Activated CD4-positive, alpha-beta T cell treated with anti-CD3 and anti-CD28 coated beads for 4 hours (primary cell): ENCODE measurements around the gene SLC39A9.

Experiments used
- DNase-seq, 2 donors: peaks; one replicate each; pipeline ENCODE4 v3.0.0-alpha.2; 2020

SLC39A9 gene, protein sequence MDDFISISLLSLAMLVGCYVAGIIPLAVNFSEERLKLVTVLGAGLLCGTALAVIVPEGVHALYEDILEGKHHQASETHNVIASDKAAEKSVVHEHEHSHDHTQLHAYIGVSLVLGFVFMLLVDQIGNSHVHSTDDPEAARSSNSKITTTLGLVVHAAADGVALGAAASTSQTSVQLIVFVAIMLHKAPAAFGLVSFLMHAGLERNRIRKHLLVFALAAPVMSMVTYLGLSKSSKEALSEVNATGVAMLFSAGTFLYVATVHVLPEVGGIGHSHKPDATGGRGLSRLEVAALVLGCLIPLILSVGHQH

GRCh38 chr14:69398053-69398817 lies at the start of gene SLC39A9, which contains the start of gene ERH:
TSS of gene SLC39A9 (plus strand) at chr14:69398692. CDS start at chr14:69399370, 678 bp downstream.
TSS of gene ERH (minus strand) at chr14:69398299. CDS start at chr14:69398233, 66 bp downstream.
- DNase-seq = peak; percentile 91 to 93

DNA sequence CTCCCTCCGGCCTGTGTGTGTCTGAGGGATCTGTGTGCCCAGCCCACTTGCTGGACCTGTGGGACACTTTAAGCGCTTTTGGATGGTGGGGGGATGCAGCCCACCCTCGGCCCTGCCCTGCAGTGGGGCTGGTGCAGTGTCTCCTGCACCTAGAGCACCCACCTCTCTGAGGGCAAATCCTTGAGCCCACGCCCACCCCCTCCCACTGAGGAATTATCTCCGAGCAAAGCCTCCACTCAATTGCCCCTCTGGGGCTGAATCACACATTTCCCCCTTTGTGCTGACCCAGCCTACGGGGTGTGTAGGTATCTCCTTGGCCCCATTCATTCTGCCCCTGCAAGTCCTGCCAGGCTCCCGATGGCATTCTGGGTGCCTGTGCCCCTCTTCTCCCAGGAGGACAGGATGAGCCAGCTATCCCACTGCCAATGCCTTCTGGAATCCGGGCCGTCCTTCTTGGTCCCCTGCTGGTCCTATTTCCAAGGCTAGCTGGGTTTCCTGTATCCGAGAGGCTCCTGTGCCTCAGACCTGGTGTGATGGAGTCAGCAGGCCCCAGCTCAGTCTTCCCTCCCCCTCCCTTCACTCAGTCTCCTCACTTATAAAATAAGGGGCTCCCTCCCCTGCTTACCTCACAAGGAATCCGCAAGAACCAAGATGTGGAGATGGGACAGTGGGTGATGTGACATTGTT lies 49.3 kb upstream of the SLC39A9 start:
- no peak for DNase-seq

GRCh38 chr14:69350892-69351291 lies 47.6 kb upstream of the SLC39A9 start:
- no peak for DNase-seq

DNA sequence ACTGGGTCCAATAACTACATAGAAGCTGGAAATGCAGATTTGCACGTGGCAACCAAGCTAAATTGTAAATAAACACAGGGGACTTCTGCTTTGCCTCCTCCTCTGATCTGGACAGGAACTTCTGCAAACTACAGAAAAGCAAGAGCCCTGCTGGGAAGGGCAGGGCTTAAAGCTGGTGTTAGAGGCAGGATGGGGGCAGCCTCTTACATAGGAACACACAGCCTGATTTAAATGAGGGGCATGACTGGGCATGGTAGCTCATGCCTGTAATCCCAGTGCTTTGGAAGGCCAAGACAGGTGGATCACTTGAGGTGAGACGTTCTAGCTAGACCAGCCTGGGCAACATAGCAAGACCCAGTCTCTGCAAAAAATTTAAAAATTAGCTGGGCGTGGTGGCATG lies 47.1 kb upstream of the SLC39A9 start:
- no peak for DNase-seq

GRCh38 chr14:69351911-69352310 lies 46.6 kb upstream of the SLC39A9 start:
- no peak for DNase-seq

GRCh38 chr14:69353168-69353567 lies 45.3 kb upstream of the SLC39A9 start:
- no peak for DNase-seq

DNA sequence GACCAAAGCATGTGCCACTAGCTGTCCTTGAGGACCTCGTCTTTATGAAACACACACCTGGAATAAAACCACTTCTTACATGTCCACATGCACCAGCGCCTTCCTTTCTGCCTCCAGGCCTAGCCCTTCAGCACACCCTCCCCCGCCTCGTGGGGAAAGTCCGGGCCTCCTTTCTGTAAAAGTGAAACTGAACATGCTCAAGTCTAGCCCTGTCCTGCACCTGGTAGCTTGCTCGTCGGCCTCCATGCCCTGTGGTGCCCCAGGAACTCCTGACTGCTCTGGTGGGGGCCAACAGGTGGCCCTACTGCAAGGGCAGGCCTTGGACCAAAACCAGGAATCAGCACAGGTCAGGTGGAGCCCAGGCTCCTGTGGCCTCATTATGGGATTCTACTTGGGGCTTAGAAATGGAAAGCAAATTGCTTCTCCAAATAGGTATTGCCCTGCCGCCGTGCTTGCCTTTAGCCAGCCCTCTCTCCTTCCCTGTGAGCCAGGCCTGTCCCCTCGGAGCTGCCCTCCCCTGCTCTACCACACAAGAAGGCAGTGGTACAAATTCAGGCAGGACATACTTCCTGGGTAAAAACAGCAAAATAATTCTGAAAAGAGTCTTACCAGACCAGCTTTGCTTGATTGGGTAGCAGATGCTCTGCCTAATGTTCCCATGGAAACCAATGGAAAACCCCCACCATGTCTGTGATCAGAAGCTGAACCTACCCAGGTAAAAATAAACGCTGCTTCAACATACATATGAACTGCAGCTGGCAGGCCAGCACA lies 43.9 kb upstream of the SLC39A9 start:
- DNase-seq = peak; percentile 56 to 65

DNA sequence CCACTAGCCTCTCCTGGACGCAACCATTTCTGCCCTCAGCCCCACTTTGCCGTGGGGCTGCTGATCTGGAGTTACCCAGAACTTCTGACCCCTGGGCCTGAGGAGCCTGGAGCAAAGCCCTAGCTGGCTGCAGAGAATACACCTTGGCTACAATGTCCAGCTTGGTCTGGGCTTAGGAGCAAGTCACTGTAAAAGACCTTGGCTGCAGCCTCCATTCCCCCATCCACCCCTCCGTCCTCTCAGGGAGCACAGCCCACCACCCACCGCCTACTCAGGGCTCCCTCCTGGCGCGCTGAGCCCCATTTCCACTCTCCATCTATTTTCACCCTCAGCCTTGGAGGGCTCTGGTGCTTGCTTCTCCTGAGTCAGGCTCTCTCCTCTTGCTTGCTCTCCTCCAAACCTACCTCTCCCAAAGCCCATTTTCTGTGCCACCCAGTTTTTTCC lies 43.3 kb upstream of the SLC39A9 start:
- DNase-seq = no peak

DNA sequence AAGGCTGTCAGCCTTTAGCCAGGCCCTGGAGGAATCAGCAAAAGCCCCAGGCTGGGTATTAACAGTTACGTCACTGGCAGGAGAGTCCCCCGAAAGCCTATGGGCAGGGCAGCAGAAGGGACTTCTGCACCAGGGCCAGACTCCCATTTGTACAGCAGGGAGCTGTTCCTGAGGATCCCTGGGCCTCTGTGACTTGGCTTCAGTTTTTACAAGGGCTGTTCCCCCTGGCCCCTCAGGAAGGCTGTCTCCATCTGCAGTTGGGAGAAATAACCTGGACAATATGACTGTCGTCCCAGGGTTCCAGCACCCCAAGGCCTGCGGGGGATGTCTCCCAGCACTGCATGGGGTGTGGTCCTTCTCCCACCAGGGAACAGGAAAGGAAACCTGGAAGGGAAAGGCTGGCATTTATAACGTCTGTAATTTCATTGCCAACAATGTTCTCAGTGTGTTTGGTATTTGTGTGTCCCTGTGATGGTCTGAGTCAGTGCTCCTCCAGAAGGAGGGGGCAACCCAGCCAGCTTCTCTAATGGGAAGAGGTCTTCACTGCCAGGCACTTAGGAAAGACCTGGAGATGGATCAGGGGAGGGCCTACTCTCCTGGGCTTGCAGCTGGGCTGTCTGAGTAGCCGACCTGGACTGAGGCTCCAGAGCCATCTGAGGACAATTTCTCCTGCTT lies 42.7 kb upstream of the SLC39A9 start:
- DNase-seq = no peak

DNA sequence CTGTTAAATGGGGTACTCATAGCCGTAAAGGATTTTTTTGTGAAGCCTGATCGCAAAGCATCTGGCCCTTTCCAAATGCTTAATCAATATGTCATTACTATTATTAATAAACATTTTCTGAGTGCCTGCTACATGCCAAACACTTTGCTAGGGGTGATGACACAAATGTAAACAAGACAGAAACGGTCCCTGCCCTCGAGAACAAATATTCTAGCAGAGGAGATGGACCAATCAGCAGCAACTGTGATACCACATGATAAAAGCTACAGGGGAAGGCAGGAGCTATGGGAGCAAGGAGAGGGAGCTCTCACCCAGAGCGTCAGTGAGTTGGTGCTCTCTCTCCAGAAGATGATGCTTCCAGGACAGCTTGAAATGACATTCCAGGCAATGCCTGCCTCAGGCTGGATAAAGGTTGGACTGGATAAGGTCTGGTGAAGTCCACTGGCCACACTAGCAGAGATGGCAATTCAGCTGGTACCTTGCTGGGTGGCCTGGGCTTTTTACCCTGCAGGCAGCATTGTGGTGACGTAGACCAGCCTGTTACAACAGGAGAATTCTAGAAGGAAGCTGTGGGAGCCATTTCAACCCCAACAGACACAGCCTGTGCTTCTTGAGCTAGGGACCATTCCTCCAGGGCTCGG lies 41.5 kb upstream of the SLC39A9 start:
- no peak for DNase-seq

- no peak for DNase-seq
Measured at GRCh38 chr14:69357544-69358200, 40.8 kb upstream of the SLC39A9 start.

DNA sequence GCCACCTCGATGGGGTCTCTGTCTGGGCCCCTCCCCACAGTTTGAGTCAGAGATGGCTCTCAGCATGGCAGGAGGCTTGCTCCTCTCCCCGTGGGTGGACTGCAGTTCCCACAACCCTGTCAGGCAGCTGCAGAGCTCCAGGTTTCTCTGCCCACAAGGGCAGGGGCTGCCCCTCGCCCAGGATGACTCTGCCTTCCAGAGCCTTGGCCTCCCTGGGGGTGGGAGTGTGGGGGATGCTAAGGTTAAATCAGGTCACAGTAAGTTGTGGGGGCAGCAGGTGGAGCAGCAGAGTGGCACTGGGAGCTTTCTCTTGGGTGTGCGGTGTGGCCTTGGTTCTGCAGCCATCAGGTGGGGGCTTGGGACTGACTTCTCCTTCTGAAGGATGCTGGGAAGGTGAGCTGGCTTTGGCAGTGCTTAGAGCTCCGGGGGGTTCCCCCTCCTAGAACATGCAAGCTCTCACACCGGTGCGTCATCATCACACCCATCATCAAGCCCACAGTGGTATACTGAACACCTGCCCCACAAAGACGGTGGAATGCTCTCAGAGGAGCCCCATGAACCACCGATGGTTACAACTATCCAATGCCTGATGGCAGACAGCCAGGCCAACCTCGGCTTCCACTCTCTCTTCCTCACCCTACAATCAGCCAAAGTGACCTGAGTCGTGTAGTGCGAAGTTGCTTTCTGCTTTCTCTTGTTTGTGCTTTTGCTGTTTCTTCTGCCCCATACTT lies 40.1 kb upstream of the SLC39A9 start:
- no peak for DNase-seq

- no peak for DNase-seq
Measured at GRCh38 chr14:69358966-69359365, 39.5 kb upstream of the SLC39A9 start.

DNA sequence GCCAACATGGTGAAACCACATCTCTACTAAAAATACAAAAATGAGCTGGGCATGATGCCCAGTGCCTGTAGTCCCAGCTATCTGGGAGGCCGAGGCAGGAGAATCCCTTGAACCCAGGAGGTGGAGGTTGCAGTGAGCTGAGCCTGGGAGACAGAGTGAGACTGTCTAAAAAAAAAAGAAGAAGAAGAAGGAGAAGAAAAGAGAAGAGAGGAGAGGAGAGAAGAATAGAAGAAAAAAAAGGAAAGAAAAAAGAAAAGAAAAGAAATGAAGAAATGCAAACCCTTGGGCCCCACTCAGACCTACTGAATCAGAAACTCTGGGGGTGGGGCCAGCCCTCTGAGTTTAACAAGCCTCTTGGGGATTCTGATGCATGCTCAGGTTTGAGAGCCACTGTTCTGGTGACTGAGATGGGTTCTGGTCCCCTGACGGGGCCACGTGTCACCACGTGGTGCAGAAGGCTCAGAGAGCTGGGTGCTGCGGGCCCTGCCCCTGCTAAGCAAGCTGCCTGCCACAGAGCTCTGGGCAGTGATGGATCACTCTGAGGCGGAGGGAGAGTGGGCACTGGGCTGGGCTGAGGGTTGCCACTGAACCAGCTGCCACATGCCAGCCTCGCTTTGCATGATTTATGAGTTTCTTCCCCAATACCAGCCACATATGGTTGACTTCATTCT lies 37.9 kb upstream of the SLC39A9 start:
- no peak for DNase-seq

DNA sequence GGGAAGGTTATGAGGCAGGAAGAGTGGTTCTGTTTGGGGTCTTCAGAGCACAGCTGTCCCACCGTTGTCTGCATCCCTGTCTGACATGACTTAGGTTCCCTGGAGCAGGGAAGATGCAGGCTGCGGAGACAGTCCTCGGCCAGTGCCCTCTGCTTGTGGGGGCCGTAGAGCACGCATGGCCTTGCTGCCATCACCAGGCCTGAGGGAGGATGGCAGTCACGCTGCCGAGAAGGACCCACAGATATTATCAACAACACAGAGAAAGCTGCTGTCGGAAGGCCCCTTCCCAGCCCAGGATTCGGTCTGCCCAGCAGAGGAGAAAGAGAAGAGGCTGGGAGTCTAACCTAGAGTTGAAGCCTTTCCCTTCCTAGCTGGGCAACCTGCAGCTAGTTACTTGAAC lies 35.4 kb upstream of the SLC39A9 start:
- DNase-seq = no peak

DNA sequence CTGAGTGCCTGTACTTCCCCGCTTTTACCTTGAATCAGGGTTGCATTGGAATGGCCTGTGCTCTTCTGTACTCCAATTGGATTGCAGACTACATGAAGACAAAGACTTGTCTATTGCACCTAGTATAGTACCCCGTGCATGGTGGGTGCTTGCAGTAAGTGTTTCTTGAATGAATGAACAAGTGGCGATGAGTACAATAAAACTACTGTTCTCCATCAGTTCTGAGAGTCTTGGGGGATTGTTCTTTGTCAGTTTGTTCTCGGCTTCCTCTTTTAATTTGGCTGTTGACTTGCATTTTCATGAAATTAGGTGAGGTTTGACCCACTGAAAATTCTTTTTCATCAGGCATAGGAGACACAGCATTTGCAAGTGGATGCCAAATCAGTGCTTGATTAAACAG lies 34.5 kb upstream of the SLC39A9 start:
- no peak for DNase-seq

DNA sequence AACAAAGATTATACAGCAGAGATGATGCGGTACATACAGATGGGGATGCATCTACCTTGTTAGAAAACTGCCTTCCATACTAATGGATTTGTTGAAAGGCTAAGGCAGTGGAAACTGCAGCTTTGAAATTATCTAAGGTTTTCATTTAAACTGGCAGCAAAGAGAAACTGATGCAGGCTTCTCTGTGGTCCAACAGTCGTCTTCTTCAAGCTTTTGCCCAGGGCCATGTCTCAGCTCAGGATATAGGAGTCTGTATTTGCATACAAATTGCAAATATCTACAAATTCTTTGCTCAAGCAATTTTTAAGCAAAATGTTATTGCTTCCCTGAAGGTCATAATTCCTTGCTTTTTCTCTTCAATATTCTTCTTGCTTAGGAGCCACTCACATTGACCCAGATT lies 34.1 kb upstream of the SLC39A9 start:
- no peak for DNase-seq

GRCh38 chr14:69366069-69366468 lies 32.4 kb upstream of the SLC39A9 start:
- no peak for DNase-seq

GRCh38 chr14:69366761-69367160 lies 31.7 kb upstream of the SLC39A9 start:
- DNase-seq = no peak

DNA sequence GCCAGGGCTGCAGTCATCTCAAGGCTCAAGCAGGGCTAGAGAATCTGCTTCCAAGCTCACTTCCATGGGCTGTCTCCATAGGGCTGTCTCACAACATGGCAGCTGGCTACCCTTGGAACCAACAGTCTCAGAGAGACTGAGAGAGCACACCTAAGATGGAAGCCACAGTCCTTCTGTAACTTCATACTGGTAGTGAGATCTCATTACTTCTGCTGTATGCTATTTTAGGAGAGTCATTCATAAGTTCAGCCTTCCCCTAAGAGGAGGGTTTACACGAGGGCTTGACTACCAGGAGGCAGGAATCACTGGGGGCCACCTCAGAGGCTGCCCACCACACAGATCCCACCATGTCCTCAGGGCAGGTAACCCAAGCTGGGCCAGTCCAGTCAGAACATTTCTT lies 30.1 kb upstream of the SLC39A9 start:
- DNase-seq = no peak
